Germinal center (tissue), 1 donor: ENCODE measurements around the gene MRPL54.
A peak's percentile ranks its signal among the peaks of the same experiment; 100 is the strongest.

Source experiments
- DNase-seq: peaks from one replicate; pipeline ENCODE4 v3.0.0; 2012; ENCODE audit warnings: mixed read lengths, low spot score

Gene MRPL54

GRCh38 chr19:3762501-3763459 lies at the start of gene MRPL54:
MRPL54 (plus strand) TSS chr19:3762682; CDS start chr19:3762701, 19 bp downstream.
- peak; percentile 99 for DNase-seq

DNA sequence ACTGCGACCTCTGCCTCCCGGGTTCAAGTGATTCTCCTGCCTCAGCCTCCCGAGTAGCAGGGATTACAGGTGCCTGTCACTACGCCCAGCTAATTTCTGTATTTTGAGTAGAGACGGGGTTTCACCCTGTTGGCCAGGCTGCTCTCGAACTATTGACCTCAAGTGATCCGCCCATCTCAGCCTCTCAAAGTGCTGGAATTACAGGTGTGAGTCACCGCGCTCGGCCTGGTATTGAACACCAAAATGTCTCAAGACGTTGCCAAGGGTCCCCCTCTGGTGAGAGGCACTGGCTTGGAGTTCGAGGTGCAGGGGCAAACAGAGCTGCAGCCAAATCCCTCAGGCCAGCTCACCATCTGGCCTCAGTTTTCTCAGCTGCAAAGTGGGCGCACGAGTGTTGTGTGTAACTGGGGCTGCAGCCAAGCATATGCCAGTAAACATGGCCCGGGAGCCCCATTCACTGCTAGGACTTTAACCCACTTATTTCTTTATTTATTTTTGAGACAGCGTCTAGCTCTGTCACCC lies 46.3 kb upstream of the MRPL54 start:
- DNase-seq = no peak

- no peak for DNase-seq
These were observed 42.6 kb upstream of the MRPL54 start for GRCh38 chr19:3719868-3720267.

DNA sequence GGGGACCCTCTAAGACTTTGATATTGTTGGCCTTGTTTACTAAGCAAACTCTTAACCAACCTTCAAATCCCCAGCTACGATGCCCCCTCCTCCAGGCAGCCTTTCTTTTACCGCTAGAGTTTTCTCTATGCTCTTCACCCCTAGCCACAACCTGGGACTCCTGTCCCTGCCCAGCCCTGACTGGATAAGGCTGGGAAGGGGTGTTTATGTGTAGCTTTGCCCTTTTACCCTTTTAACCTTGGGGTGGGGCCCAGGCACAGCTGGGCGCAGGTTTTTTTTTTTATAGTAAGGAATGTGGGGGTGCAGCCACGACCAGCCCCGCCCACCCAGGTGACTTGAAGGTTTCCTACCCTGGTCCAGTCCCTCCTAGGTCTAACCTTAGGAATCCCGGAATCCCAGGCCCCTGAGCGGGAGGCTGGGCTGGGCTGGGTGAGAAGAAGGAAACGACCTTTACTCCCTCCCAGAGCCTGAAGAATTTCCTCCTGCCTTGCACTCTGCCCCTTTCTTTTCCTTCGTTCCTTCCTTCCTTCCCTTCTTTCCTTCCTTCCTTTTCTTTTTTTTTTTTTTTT lies 42.0 kb upstream of the MRPL54 start:
- DNase-seq = no peak

DNA sequence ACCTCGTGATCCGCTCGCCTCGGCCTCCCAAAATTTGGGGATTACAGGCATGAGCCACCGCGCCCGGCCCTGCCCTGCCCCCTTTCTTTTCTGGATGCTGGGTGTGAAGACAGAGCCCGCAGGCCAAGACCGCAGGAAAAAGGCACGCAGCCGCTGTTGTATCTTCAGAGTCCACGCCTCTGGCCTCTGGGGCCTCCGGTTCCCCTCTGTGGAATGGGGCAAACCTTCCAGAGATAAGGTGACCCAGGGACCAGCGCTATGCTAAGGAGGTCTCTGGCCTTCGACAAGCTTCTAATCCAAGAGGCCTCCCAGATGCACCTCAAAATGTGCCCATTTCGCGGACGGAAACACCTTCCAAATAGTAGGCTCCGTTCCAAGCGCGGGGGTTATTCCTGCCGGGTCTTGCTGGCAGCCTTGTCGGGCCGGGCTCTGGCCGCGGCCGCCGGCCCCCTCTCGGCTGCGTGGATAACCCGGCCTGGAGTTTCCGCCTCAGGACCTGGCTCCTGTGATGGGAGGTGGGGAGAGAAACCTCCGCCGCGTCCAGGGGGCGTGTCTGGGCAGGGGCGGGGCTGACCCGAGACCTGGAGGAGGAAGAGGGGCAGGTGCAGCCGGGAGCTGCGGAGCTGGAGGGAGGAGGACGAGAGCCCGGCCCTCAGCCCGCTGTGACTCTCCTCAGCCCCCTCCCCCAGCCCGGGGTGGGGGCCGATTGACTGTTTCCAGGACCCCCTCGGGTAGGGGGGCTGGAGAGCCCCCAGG lies 41.2 kb upstream of the MRPL54 start:
- peak; percentile 94 for DNase-seq

GRCh38 chr19:3721887-3722442 lies 40.5 kb upstream of the MRPL54 start:
- no peak for DNase-seq

GRCh38 chr19:3722443-3723109 lies 39.9 kb upstream of the MRPL54 start:
- DNase-seq = no peak

GRCh38 chr19:3723110-3723488 lies 39.4 kb upstream of the MRPL54 start:
- no peak for DNase-seq

GRCh38 chr19:3723883-3724282 lies 38.6 kb upstream of the MRPL54 start:
- no peak for DNase-seq

- DNase-seq = no peak
These were observed 37.4 kb upstream of the MRPL54 start for GRCh38 chr19:3725121-3725520.

GRCh38 chr19:3725640-3726310 lies 36.7 kb upstream of the MRPL54 start:
- no peak for DNase-seq

DNA sequence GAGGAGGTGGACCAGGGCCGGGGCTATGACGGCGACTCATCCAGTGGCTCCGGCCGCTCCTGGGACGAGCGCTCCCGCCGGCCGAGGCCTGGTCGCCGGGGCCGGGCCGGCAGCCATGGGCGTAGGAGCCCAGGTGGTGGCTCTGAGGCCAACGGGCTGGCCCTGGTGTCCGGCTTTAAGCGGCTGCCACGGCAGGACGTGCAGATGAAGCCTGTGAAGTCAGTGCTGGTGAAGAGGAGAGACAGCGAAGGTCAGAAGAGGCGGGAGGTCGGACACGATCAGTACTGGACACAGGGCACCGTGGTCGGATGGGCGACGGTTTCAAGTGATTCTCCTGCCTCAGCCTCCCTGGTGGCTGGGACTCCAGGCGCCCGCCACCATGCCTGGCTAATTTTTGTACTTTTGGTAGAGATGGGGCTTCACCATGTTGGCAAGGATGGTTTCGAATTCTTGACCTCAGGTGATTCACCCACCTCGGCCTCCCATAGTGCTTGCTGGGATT lies 32.0 kb upstream of the MRPL54 start:
- no peak for DNase-seq

GRCh38 chr19:3732108-3732507 lies 30.4 kb upstream of the MRPL54 start:
- DNase-seq = no peak

- DNase-seq = no peak
These were observed 28.8 kb upstream of the MRPL54 start for GRCh38 chr19:3733549-3734309.

DNA sequence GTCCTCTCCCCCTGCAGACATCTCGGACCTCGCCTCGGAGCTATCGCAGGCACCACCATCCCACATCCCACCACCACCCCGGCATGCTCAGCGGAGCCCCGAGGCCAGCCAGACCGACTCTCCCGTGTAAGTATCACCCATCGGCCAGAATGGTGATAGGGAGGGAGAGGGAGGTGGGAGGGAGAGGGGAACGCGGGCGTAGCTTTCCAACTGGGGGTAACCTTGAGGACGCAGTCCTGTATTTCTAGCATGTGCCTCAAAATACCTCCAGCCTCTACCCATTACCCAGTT lies 28.2 kb upstream of the MRPL54 start:
- DNase-seq = no peak

DNA sequence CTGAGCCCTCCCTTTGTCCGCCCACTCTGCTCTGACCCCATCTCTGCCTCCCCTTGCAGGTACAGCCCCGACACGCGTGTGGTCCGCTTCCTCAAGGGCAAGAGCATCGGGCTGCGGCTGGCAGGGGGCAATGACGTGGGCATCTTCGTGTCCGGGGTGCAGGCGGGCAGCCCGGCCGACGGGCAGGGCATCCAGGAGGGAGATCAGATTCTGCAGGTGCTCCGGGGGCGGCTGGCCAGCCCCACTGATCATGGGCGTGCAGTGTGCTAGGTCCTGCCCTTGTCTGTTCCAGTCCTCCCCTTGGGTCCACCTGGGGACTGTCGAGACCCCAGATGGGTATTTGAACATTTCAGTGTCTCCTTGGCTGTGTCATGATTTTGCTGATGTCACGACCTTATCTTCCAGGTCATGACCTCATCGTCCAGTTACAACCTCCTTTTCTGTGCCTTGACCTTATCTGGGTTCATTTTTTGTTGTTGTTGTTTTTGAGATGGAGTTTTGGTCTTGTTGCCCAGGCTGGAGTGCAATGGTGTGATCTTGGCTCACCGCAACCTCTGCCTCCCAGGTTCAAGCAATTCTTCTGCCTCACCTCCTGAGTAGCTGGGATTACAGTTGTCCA lies 26.3 kb upstream of the MRPL54 start:
- no peak for DNase-seq

DNA sequence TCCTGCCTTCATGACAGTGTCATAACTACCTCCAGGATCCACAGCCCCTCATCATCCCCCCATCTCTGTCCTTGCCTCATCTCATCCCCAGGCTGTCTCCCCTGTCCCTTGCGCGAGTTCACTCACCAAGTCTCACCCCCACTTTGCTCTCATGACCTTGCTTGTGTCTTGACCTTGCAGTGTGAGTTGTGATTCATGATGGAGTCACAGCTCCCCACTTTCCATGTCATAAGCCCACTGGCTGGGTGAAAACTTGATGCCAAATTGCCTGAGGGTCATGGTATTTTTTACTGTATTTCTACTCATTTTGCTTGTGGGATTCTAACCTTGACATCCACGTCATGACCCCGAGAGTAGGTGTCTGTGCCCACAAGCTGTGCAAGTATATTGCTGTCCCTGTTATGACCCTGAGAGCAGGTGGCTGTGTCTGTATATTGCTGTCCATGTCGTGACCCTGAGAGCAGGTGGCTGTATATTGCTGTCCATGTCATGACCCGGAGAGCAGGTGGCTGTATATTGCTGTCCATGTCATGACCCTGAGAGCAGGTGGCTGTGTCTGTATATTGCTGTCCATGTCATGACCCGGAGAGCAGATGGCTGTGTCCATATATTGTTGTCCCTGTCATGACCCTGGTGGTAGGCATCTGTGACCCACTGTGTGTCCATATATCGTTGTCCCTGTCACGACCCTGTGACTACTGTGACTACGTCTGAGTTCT lies 24.8 kb upstream of the MRPL54 start:
- DNase-seq = no peak

- no peak for DNase-seq
These were observed 23.8 kb upstream of the MRPL54 start for GRCh38 chr19:3738477-3739220.
